ENCODE data around the gene AHRR.
A peak's percentile ranks its signal among the peaks of the same experiment; 100 is the strongest.
"Not testable (repeated sequence)": the region's sequence is repeated elsewhere in the genome, so short reads cannot be mapped to it uniquely, and the experiment has no call there.

The AHRR gene

GRCh38 chr5:399296-400281, 78.1 kb downstream of the AHRR start:
- H3K27ac Mint-ChIP-seq, result peak overlapping the region; percentile 70
- H3K36me3 Mint-ChIP-seq (ENCODE audit: low read depth), result peaks cover 13% of the 10 kb centered on the region
- no peaks in the 10 kb centered on the region for H3K9me3 Mint-ChIP-seq
- H3K4me3 Mint-ChIP-seq, result peak overlapping the region; percentile 14
- H3K4me1 Mint-ChIP-seq (ENCODE audit: low read depth), result peaks cover 21% of the 10 kb centered on the region
- no peaks in the 10 kb centered on the region for H3K27me3 Mint-ChIP-seq (ENCODE audit: low read depth)

GRCh38 chr5:400282-401145, 79.0 kb downstream of the AHRR start:
- Mint-ChIP-seq H3K27ac (no peak overlapping the region), H3K4me1 (ENCODE audit: low read depth) (peaks cover 21% of the 10 kb centered on the region), H3K27me3 (ENCODE audit: low read depth) (no peaks in the 10 kb centered on the region), H3K36me3 (ENCODE audit: low read depth) (peaks cover 13% of the 10 kb centered on the region), H3K9me3 (no peaks in the 10 kb centered on the region), H3K4me3 (no peak overlapping the region)

GRCh38 chr5:401146-402034, 79.9 kb downstream of the AHRR start:
- H3K27ac Mint-ChIP-seq, result peak overlapping the region; percentile 15
- no peak overlapping the region for H3K4me3 Mint-ChIP-seq
- no peaks in the 10 kb centered on the region for H3K9me3 Mint-ChIP-seq
- peaks cover 16% of the 10 kb centered on the region for H3K36me3 Mint-ChIP-seq (ENCODE audit: low read depth)
- H3K4me1 Mint-ChIP-seq (ENCODE audit: low read depth), result peaks cover 18% of the 10 kb centered on the region
- no peaks in the 10 kb centered on the region for H3K27me3 Mint-ChIP-seq (ENCODE audit: low read depth)

GRCh38 chr5:402219-402614, 80.7 kb downstream of the AHRR start:
- H3K36me3 Mint-ChIP-seq (ENCODE audit: low read depth), result peaks cover 16% of the 10 kb centered on the region
- H3K4me1 Mint-ChIP-seq (ENCODE audit: low read depth), result peaks cover 18% of the 10 kb centered on the region
- H3K9me3 Mint-ChIP-seq; H3K27ac Mint-ChIP-seq; H3K27me3 Mint-ChIP-seq (ENCODE audit: low read depth); H3K4me3 Mint-ChIP-seq: not testable (repeated sequence)

- H3K27me3 Mint-ChIP-seq (ENCODE audit: low read depth), result no peaks in the 10 kb centered on the region
- H3K4me3 Mint-ChIP-seq, result no peak overlapping the region
- no peak overlapping the region for H3K27ac Mint-ChIP-seq
- H3K36me3 Mint-ChIP-seq (ENCODE audit: low read depth), result peaks cover 16% of the 10 kb centered on the region
- H3K4me1 Mint-ChIP-seq (ENCODE audit: low read depth), result peaks cover 19% of the 10 kb centered on the region
- no peaks in the 10 kb centered on the region for H3K9me3 Mint-ChIP-seq
Measured at GRCh38 chr5:402615-403359, 81.3 kb downstream of the AHRR start.

- no peaks in the 10 kb centered on the region for H3K9me3 Mint-ChIP-seq
- no peak overlapping the region for H3K27ac Mint-ChIP-seq
- H3K4me1 Mint-ChIP-seq (ENCODE audit: low read depth), result peaks cover 15% of the 10 kb centered on the region
- H3K36me3 Mint-ChIP-seq (ENCODE audit: low read depth), result peaks cover 16% of the 10 kb centered on the region
- H3K27me3 Mint-ChIP-seq (ENCODE audit: low read depth), result no peaks in the 10 kb centered on the region
- no peak overlapping the region for H3K4me3 Mint-ChIP-seq
Measured at GRCh38 chr5:403995-404394, 82.5 kb downstream of the AHRR start.

GRCh38 chr5:404666-405241, 83.2 kb downstream of the AHRR start:
- peaks cover 13% of the 10 kb centered on the region for H3K4me1 Mint-ChIP-seq (ENCODE audit: low read depth)
- H3K9me3 Mint-ChIP-seq, result no peaks in the 10 kb centered on the region
- H3K27ac Mint-ChIP-seq, result no peak overlapping the region
- H3K4me3 Mint-ChIP-seq, result no peak overlapping the region
- peaks cover 16% of the 10 kb centered on the region for H3K36me3 Mint-ChIP-seq (ENCODE audit: low read depth)
- H3K27me3 Mint-ChIP-seq (ENCODE audit: low read depth), result no peaks in the 10 kb centered on the region

- Mint-ChIP-seq H3K4me1 (ENCODE audit: low read depth) (peaks cover 6% of the 10 kb centered on the region), H3K9me3 (no peaks in the 10 kb centered on the region), H3K4me3 (no peak overlapping the region), H3K27ac (no peak overlapping the region), H3K36me3 (ENCODE audit: low read depth) (peaks cover 15% of the 10 kb centered on the region), H3K27me3 (ENCODE audit: low read depth) (no peaks in the 10 kb centered on the region)
Measured at GRCh38 chr5:405421-405820, 83.9 kb downstream of the AHRR start.

- Mint-ChIP-seq H3K9me3 (no peaks in the 10 kb centered on the region), H3K27me3 (ENCODE audit: low read depth) (no peaks in the 10 kb centered on the region), H3K4me1 (ENCODE audit: low read depth) (peaks cover 5% of the 10 kb centered on the region), H3K27ac (no peak overlapping the region), H3K4me3 (no peak overlapping the region), H3K36me3 (ENCODE audit: low read depth) (peaks cover 13% of the 10 kb centered on the region)
Measured at GRCh38 chr5:406041-406440, 84.5 kb downstream of the AHRR start.

GRCh38 chr5:407051-407450, 85.5 kb downstream of the AHRR start:
- Mint-ChIP-seq H3K27ac (no peak overlapping the region), H3K4me3 (no peak overlapping the region), H3K9me3 (no peaks in the 10 kb centered on the region), H3K27me3 (ENCODE audit: low read depth) (no peaks in the 10 kb centered on the region), H3K4me1 (ENCODE audit: low read depth) (peaks cover 8% of the 10 kb centered on the region), H3K36me3 (ENCODE audit: low read depth) (peaks cover 11% of the 10 kb centered on the region)

- H3K9me3 Mint-ChIP-seq, result no peaks in the 10 kb centered on the region
- no peak overlapping the region for H3K4me3 Mint-ChIP-seq
- no peak overlapping the region for H3K27ac Mint-ChIP-seq
- H3K36me3 Mint-ChIP-seq (ENCODE audit: low read depth), result peaks cover 10% of the 10 kb centered on the region
- H3K27me3 Mint-ChIP-seq (ENCODE audit: low read depth), result no peaks in the 10 kb centered on the region
- peaks cover 8% of the 10 kb centered on the region for H3K4me1 Mint-ChIP-seq (ENCODE audit: low read depth)
Measured at GRCh38 chr5:407801-408268, 86.3 kb downstream of the AHRR start.

GRCh38 chr5:410911-411517, 89.5 kb downstream of the AHRR start:
- H3K27ac Mint-ChIP-seq, result no peak overlapping the region
- H3K4me3 Mint-ChIP-seq, result no peak overlapping the region
- peaks cover 10% of the 10 kb centered on the region for H3K4me1 Mint-ChIP-seq (ENCODE audit: low read depth)
- no peaks in the 10 kb centered on the region for H3K27me3 Mint-ChIP-seq (ENCODE audit: low read depth)
- H3K9me3 Mint-ChIP-seq, result no peaks in the 10 kb centered on the region
- peaks cover 3% of the 10 kb centered on the region for H3K36me3 Mint-ChIP-seq (ENCODE audit: low read depth)

- H3K27me3 Mint-ChIP-seq (ENCODE audit: low read depth), result no peaks in the 10 kb centered on the region
- peaks cover 3% of the 10 kb centered on the region for H3K36me3 Mint-ChIP-seq (ENCODE audit: low read depth)
- no peaks in the 10 kb centered on the region for H3K9me3 Mint-ChIP-seq
- H3K27ac Mint-ChIP-seq, result no peak overlapping the region
- peaks cover 10% of the 10 kb centered on the region for H3K4me1 Mint-ChIP-seq (ENCODE audit: low read depth)
- no peak overlapping the region for H3K4me3 Mint-ChIP-seq
Measured at GRCh38 chr5:411728-412127, 90.2 kb downstream of the AHRR start.

Data from T-helper 1 cell treated with Interleukin-12 subunit alpha and Interleukin-12 subunit beta and Interleukin-4 antibody, amounts not matched to agents 30 μg/mL and 1 μg/mL, for 36 hours (primary cell).